GM12891 (cell line): ENCODE results near the gene CTNNB1.

Experiments
- POLR2A ChIP-seq: IDR thresholded peaks from 2 replicates; pipeline ENCODE4 v1.6.1; 2011; ENCODE audit warnings: low read depth, low read length, control low read depth
- POLR2AphosphoS5 ChIP-seq: IDR thresholded peaks from 2 replicates; pipeline ENCODE4 v1.6.1; 2011; ENCODE audit warnings: low read depth, low read length, control low read depth
- POU2F2 ChIP-seq: IDR thresholded peaks from 2 replicates; pipeline ENCODE4 v1.6.1; 2011; ENCODE audit warnings: low read depth, mild to moderate bottlenecking, control low read depth, low read length, moderate library complexity
- SPI1 ChIP-seq: IDR thresholded peaks from 2 replicates; pipeline ENCODE4 v1.6.1; 2011; ENCODE audit warnings: low read depth, low read length, control low read depth
- TAF1 ChIP-seq: IDR thresholded peaks from 2 replicates; pipeline ENCODE4 v1.6.1; 2011; ENCODE audit warnings: low read depth, low read length, control low read depth

GRCh38 chr3:41158947-41159346 is 40.4 kb upstream of the CTNNB1 start:
- TF ChIP-seq POLR2AphosphoS5 (no peak), POLR2A (no peak), SPI1 (0 out of 2 replicates have a peak, but pooled peaks have one; percentile 11), TAF1 (no peak), POU2F2 (no peak)
